GM12892 (cell line): ENCODE results near the gene CASP9.

Experiments
- POLR2AphosphoS5 ChIP-seq: IDR thresholded peaks from 2 replicates; pipeline ENCODE4 v1.6.1; 2011; ENCODE audit warnings: low read depth, low read length, control low read depth
- TAF1 ChIP-seq: IDR thresholded peaks from 2 replicates; pipeline ENCODE4 v1.6.1; 2011; ENCODE audit warnings: low read depth, mild to moderate bottlenecking, control low read depth, low read length, borderline replicate concordance

GRCh38 chr1:15542388-15543250, 18.6 kb upstream of the CASP9 start:
- TF ChIP-seq TAF1 (no peak), POLR2AphosphoS5 (no peak)
